SKM-1 treated with dmso at 0.1 percent for 144 hours (cell line): Measurements from ENCODE around the gene RTL10.

Experiments
- DNase-seq: peaks from one replicate; lab custom pipeline; 2025; ENCODE audit not compliant: unreplicated experiment; lab: John Stamatoyannopoulos, UW

RTL10 gene

GRCh38 chr22:19876314-19876940, 21.8 kb upstream of the RTL10 start:
- no peak for DNase-seq

- DNase-seq: no peak
These were observed 21.0 kb upstream of the RTL10 start for GRCh38 chr22:19875531-19876313.

- DNase-seq: no peak
These were observed 20.4 kb upstream of the RTL10 start for GRCh38 chr22:19875061-19875530.

GRCh38 chr22:19874307-19875060, 19.8 kb upstream of the RTL10 start:
- DNase-seq: no peak

- DNase-seq: no peak
These were observed 19.3 kb upstream of the RTL10 start for GRCh38 chr22:19873960-19874306.

GRCh38 chr22:19873138-19873959, 18.7 kb upstream of the RTL10 start:
- DNase-seq: no peak

- DNase-seq: no peak
These were observed 18.1 kb upstream of the RTL10 start for GRCh38 chr22:19872779-19873137.

- no peak for DNase-seq
These were observed 17.4 kb upstream of the RTL10 start for GRCh38 chr22:19871845-19872778.

GRCh38 chr22:19871023-19871844, 16.6 kb upstream of the RTL10 start:
- DNase-seq: no peak

GRCh38 chr22:19870153-19871022, 15.7 kb upstream of the RTL10 start:
- no peak for DNase-seq

GRCh38 chr22:19869497-19870152, 15.0 kb upstream of the RTL10 start:
- no peak for DNase-seq

- no peak for DNase-seq
These were observed 14.2 kb upstream of the RTL10 start for GRCh38 chr22:19868773-19869471.

- no peak for DNase-seq
These were observed 13.7 kb upstream of the RTL10 start for GRCh38 chr22:19868333-19868732.

GRCh38 chr22:19867617-19868016, 12.9 kb upstream of the RTL10 start:
- DNase-seq: no peak

- DNase-seq: no peak
These were observed 12.0 kb upstream of the RTL10 start for GRCh38 chr22:19866665-19867009.

GRCh38 chr22:19865141-19865829, 10.6 kb upstream of the RTL10 start:
- DNase-seq: no peak
